Mesenchymal stem cell (in vitro differentiated cells and primary cell): ENCODE results near the gene GAGE12E. TPM values are rescaled to one million over a fixed set of nuclear protein-coding genes. Genes with fewer than 3 reads are reported as not detected.
"Not testable (repeated sequence)": the region's sequence is repeated elsewhere in the genome, so short reads cannot be mapped to it uniquely, and the experiment has no call there.

Source experiments
- DNase-seq: peaks from one replicate; pipeline ENCODE4 v3.0.0-alpha.2; 2013
- H2AFZ ChIP-seq: one replicate; pipeline ENCODE4 v1.6.1; 2013; ENCODE audit warnings: low read depth, mild to moderate bottlenecking, control low read depth, inconsistent platforms, low read length, moderate library complexity
- H2AK5ac ChIP-seq: 2 replicates; pipeline ENCODE4 v1.6.1; 2013; ENCODE audit warnings: low read length, moderate library complexity, mild to moderate bottlenecking, inconsistent platforms; ENCODE audit not compliant: severe bottlenecking
- H2BK120ac ChIP-seq: one replicate; pipeline ENCODE4 v1.6.1; 2013; ENCODE audit warnings: low read depth, mild to moderate bottlenecking, inconsistent platforms, low read length, moderate library complexity
- H2BK12ac ChIP-seq, 2 experiments: one replicate each; pipeline ENCODE4 v1.6.1; 2013; ENCODE audit warnings: inconsistent platforms in 2 of 2, low read length in 2 of 2, mild to moderate bottlenecking in 2 of 2, moderate library complexity in 2 of 2, control low read depth in 1 of 2
- H2BK15ac ChIP-seq: one replicate; pipeline ENCODE4 v1.6.1; 2013; ENCODE audit warnings: mild to moderate bottlenecking, low read depth, inconsistent platforms; ENCODE audit not compliant: poor library complexity, severe bottlenecking
- H2BK5ac ChIP-seq: 2 replicates; pipeline ENCODE4 v1.6.1; 2013; ENCODE audit warnings: low read depth, mild to moderate bottlenecking, low read length, control low read depth, inconsistent platforms; ENCODE audit not compliant: poor library complexity, severe bottlenecking
- H3K14ac ChIP-seq, 2 experiments: one replicate each; pipeline ENCODE4 v1.6.1; 2013; ENCODE audit warnings: inconsistent platforms in 2 of 2, low read length in 2 of 2, control low read depth in 1 of 2, mild to moderate bottlenecking in 1 of 2, moderate library complexity in 1 of 2
- H3K18ac ChIP-seq, 2 experiments: one replicate each; pipeline ENCODE4 v1.6.1; 2013; ENCODE audit warnings: inconsistent platforms in 2 of 2, low read length in 2 of 2, control low read depth in 1 of 2, low read depth in 1 of 2, mild to moderate bottlenecking in 1 of 2
- H3K23ac ChIP-seq, 2 experiments: one replicate each; pipeline ENCODE4 v1.6.1; 2013; ENCODE audit warnings: inconsistent platforms in 2 of 2, low read length in 2 of 2, mild to moderate bottlenecking in 2 of 2, moderate library complexity in 2 of 2, control low read depth in 1 of 2
- H3K27ac ChIP-seq: 2 replicates; pipeline ENCODE4 v1.5.1; 2013; ENCODE audit warnings: mild to moderate bottlenecking, moderate library complexity, low read length, control low read depth, inconsistent platforms; ENCODE audit not compliant: poor library complexity, severe bottlenecking
- H3K27me3 ChIP-seq, 2 experiments: 2 replicates each; pipeline versions ENCODE4 v1.6.1 to v1.7.0; 2013; ENCODE audit warnings: low read length in 2 of 2, mild to moderate bottlenecking in 2 of 2, moderate library complexity in 2 of 2, control low read depth in 1 of 2, inconsistent platforms in 1 of 2; ENCODE audit not compliant: control insufficient read depth in 1 of 2, insufficient read depth in 1 of 2
- H3K36me3 ChIP-seq, 2 experiments: 2 replicates each; pipeline versions ENCODE4 v1.6.1 to v1.7.0; 2013; ENCODE audit warnings: low read length in 2 of 2, control low read depth in 1 of 2, inconsistent platforms in 1 of 2, low read depth in 1 of 2, mild to moderate bottlenecking in 1 of 2; ENCODE audit not compliant: insufficient read depth in 2 of 2, control insufficient read depth in 1 of 2
- H3K4ac ChIP-seq, 2 experiments: one replicate each; pipeline ENCODE4 v1.6.1; 2013; ENCODE audit warnings: inconsistent platforms in 2 of 2, low read length in 2 of 2, mild to moderate bottlenecking in 2 of 2, moderate library complexity in 2 of 2, control low read depth in 1 of 2, low read depth in 1 of 2
- H3K4me1 ChIP-seq: 2 replicates; pipeline ENCODE4 v1.6.1; 2013; ENCODE audit warnings: low read depth, low read length, control low read depth; ENCODE audit not compliant: control insufficient read depth, insufficient read depth
- H3K4me2 ChIP-seq: 2 replicates; pipeline ENCODE4 v1.6.1; 2013; ENCODE audit warnings: low read length, mild to moderate bottlenecking, inconsistent platforms; ENCODE audit not compliant: poor library complexity, severe bottlenecking
- H3K4me3 ChIP-seq, 2 experiments: 2 replicates each; pipeline versions ENCODE4 v1.5.1 to v1.7.0; 2013; ENCODE audit warnings: low read length in 2 of 2, mild to moderate bottlenecking in 2 of 2, control low read depth in 1 of 2, low read depth in 1 of 2; ENCODE audit not compliant: insufficient read depth in 1 of 2
- H3K79me1 ChIP-seq: replicated peaks from 2 replicates; pipeline ENCODE4 v1.6.1; 2013; ENCODE audit warnings: mild to moderate bottlenecking, control low read depth, low read length, inconsistent platforms; ENCODE audit not compliant: poor library complexity, severe bottlenecking
- H3K9ac ChIP-seq: 2 replicates; pipeline ENCODE4 v1.7.0; 2013; ENCODE audit warnings: mild to moderate bottlenecking, low read length, moderate library complexity
- H3K9me3 ChIP-seq: 2 replicates; pipeline ENCODE4 v1.7.0; 2013; ENCODE audit warnings: mild to moderate bottlenecking, low read length; ENCODE audit not compliant: control insufficient read depth
- H4K8ac ChIP-seq: one replicate; pipeline ENCODE4 v1.6.1; 2013; ENCODE audit warnings: inconsistent platforms, mild to moderate bottlenecking, low read length, moderate library complexity
- H4K91ac ChIP-seq: one replicate; pipeline ENCODE4 v1.6.1; 2013; ENCODE audit warnings: mild to moderate bottlenecking, low read length, inconsistent platforms
- WGBS: methylation state at CpG from one replicate; pipeline ENCODE4 v1.1.7; 2013; ENCODE audit warnings: mixed read lengths; 5-methylcytosine and 5-hydroxymethylcytosine counted together
- polyA plus RNA-seq, 2 experiments: library from polyadenylated mRNA; stranded (reverse); fragments of 200-250 nt; gene quantifications; one replicate each; pipeline ENCODE4 v1.2.3, GENCODE V29; 2013

Gene GAGE12E, protein sequence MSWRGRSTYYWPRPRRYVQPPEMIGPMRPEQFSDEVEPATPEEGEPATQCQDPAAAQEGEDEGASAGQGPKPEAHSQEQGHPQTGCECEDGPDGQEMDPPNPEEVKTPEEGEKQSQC
- polyA plus RNA-seq (2013, experiment 1 of 2): not detected
- not detected for polyA plus RNA-seq (2013, experiment 2 of 2)

DNA sequence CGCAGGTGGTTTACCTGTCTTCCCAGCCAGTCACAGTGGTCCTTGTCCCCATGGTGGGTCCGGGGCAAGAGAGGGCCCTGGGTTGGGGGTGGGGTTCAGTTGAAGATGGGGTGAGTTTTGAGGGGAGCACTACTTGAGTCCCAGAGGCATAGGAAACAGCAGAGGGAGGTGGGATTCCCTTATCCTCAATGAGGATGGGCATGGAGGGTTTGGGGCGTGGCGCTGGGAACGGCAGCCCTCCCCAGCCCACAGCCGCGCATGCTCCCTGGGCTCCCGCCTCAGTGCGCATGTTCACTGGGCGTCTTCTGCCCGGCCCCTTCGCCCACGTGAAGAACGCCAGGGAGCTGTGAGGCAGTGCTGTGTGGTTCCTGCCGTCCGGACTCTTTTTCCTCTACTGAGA is at the start of gene GAGE12E:
Gene GAGE12E (plus strand): TSS at position 301 of the 400 bp plus-strand sequence. CDS start 1,155 bp downstream, outside the sequence.
- H3K36me3 ChIP-seq, H3K23ac ChIP-seq, H2BK5ac ChIP-seq, H2BK15ac ChIP-seq, H3K4ac ChIP-seq, H3K9me3 ChIP-seq, DNase-seq, H2BK12ac ChIP-seq, H2AFZ ChIP-seq, H4K91ac ChIP-seq, H2AK5ac ChIP-seq, H3K14ac ChIP-seq, H3K9ac ChIP-seq, H3K4me1 ChIP-seq, H4K8ac ChIP-seq, H3K79me1 ChIP-seq, H3K27me3 ChIP-seq, H2BK120ac ChIP-seq, H3K27ac ChIP-seq, H3K4me2 ChIP-seq, H3K18ac ChIP-seq, H3K4me3 ChIP-seq: not testable (repeated sequence)
- no CpG with 5 or more reads among the region's 16 CpGs for WGBS

- H4K8ac ChIP-seq, H2BK15ac ChIP-seq, H3K14ac ChIP-seq, H3K18ac ChIP-seq, H3K36me3 ChIP-seq, H3K4me3 ChIP-seq, H3K27me3 ChIP-seq, H3K23ac ChIP-seq, H2AK5ac ChIP-seq, H3K9me3 ChIP-seq, H3K4me2 ChIP-seq, H2AFZ ChIP-seq, H3K27ac ChIP-seq, H2BK120ac ChIP-seq, H4K91ac ChIP-seq, H3K4ac ChIP-seq, H3K9ac ChIP-seq, H3K4me1 ChIP-seq, DNase-seq, H3K79me1 ChIP-seq, H2BK12ac ChIP-seq, H2BK5ac ChIP-seq: not testable (repeated sequence)
- WGBS: no CpG with 5 or more reads among the region's 16 CpGs
Observed at GRCh38 chrX:49531877-49532276, 19.2 kb upstream of the GAGE12E start, which contains the start of gene GAGE12C. GAGE12C (plus strand) TSS chrX:49532177; CDS start chrX:49533332, 1,155 bp downstream.

DNA sequence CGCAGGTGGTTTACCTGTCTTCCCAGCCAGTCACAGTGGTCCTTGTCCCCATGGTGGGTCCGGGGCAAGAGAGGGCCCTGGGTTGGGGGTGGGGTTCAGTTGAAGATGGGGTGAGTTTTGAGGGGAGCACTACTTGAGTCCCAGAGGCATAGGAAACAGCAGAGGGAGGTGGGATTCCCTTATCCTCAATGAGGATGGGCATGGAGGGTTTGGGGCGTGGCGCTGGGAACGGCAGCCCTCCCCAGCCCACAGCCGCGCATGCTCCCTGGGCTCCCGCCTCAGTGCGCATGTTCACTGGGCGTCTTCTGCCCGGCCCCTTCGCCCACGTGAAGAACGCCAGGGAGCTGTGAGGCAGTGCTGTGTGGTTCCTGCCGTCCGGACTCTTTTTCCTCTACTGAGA is 9.7 kb upstream of the GAGE12E start, which contains the start of gene GAGE12D:
Gene GAGE12D (plus strand): TSS at position 301 of the 400 bp plus-strand sequence. CDS start 1,155 bp downstream, outside the sequence.
- not testable (repeated sequence) for H3K36me3 ChIP-seq, H3K18ac ChIP-seq, DNase-seq, H2BK12ac ChIP-seq, H2BK15ac ChIP-seq, H4K8ac ChIP-seq, H2AK5ac ChIP-seq, H3K23ac ChIP-seq, H3K79me1 ChIP-seq, H3K9me3 ChIP-seq, H3K27ac ChIP-seq, H3K4me3 ChIP-seq, H4K91ac ChIP-seq, H3K4ac ChIP-seq, H3K4me2 ChIP-seq, H3K4me1 ChIP-seq, H2AFZ ChIP-seq, H2BK5ac ChIP-seq, H3K27me3 ChIP-seq, H3K14ac ChIP-seq, H3K9ac ChIP-seq, H2BK120ac ChIP-seq
- no CpG with 5 or more reads among the region's 16 CpGs for WGBS

GRCh38 chrX:49560542-49560941 is 9.5 kb downstream of the GAGE12E start, which contains the start of gene GAGE12F:
GAGE12F (plus strand) TSS chrX:49560842; CDS start chrX:49561997, 1,155 bp downstream.
- no CpG with 5 or more reads among the region's 16 CpGs for WGBS

More at GRCh38 chrX:49560542-49560941, 9.5 kb downstream of the GAGE12E start, which contains the start of gene GAGE12F:
- not testable (repeated sequence) for H3K23ac ChIP-seq, H4K91ac ChIP-seq, H3K27ac ChIP-seq, H2BK12ac ChIP-seq, H2AK5ac ChIP-seq, H2BK5ac ChIP-seq, H3K14ac ChIP-seq, H3K36me3 ChIP-seq, H3K9ac ChIP-seq, DNase-seq, H3K4ac ChIP-seq, H2BK120ac ChIP-seq, H2AFZ ChIP-seq, H3K18ac ChIP-seq, H3K4me3 ChIP-seq, H4K8ac ChIP-seq, H3K27me3 ChIP-seq, H3K4me2 ChIP-seq, H3K4me1 ChIP-seq, H3K79me1 ChIP-seq, H3K9me3 ChIP-seq, H2BK15ac ChIP-seq
